HepG2 (cell line): Measurements from ENCODE around the gene TJP3. TPM values are rescaled to one million over a fixed set of nuclear protein-coding genes. Genes with fewer than 3 reads are reported as not detected.

Experiments used
- ATF6 ChIP-seq: sonication (generic); formaldehyde crosslinking; conservative IDR thresholded peaks from 2 replicates; pipeline ENCODE4 v1.4.0; 2020; ENCODE audit warnings: missing genetic modification reagents
- BCL6 ChIP-seq: IDR thresholded peaks from 2 replicates; pipeline ENCODE4 v1.6.1; 2016; ENCODE audit warnings: missing genetic modification reagents, missing compliant biosample characterization
- FOXA3 ChIP-seq: IDR thresholded peaks from 2 replicates; pipeline ENCODE4 v1.6.1; 2016; ENCODE audit warnings: missing genetic modification reagents, missing compliant biosample characterization
- GABPB1 ChIP-seq: IDR thresholded peaks from 2 replicates; pipeline ENCODE4 v1.6.1; 2016; ENCODE audit warnings: mild to moderate bottlenecking, missing genetic modification reagents, moderate library complexity, missing compliant biosample characterization
- HNRNPUL1 ChIP-seq: fragments of 200-400 bp; formaldehyde crosslinking; IDR thresholded peaks from 2 replicates; pipeline ENCODE4 v1.6.1; 2017; ENCODE audit warnings: low read depth, mild to moderate bottlenecking, low read length, moderate library complexity
- PBX3 ChIP-seq: sonication (generic); formaldehyde crosslinking; IDR thresholded peaks from 2 replicates; pipeline ENCODE4 v1.8.1; 2023; ENCODE audit warnings: missing genetic modification reagents, inconsistent platforms, borderline replicate concordance
- PITX1 ChIP-seq: sonication (generic); formaldehyde crosslinking; IDR thresholded peaks from 2 replicates; pipeline ENCODE4 v1.5.1; 2020; ENCODE audit warnings: mild to moderate bottlenecking, missing genetic modification reagents
- RNF2 ChIP-seq: fragments of 450-650 bp; conservative IDR thresholded peaks from 2 replicates; pipeline ENCODE4 v1.6.1; 2016; ENCODE audit warnings: low read depth
- SALL1 ChIP-seq: sonication (generic); formaldehyde crosslinking; IDR thresholded peaks from 2 replicates; pipeline ENCODE4 v1.8.0; 2022; ENCODE audit warnings: mild to moderate bottlenecking, missing genetic modification reagents
- ZNF546 ChIP-seq: sonication (generic); formaldehyde crosslinking; conservative IDR thresholded peaks from 2 replicates; pipeline ENCODE4 v1.8.1; 2023; ENCODE audit warnings: mild to moderate bottlenecking, missing genetic modification reagents
- ZNF574 ChIP-seq: sonication (generic); formaldehyde crosslinking; IDR thresholded peaks from 2 replicates; pipeline ENCODE4 v1.4.0; 2020; ENCODE audit warnings: missing genetic modification reagents
- ZNF615 ChIP-seq: sonication (generic); formaldehyde crosslinking; IDR thresholded peaks from 2 replicates; pipeline ENCODE4 v1.5.0; 2020; ENCODE audit warnings: mild to moderate bottlenecking, missing genetic modification reagents, borderline replicate concordance
- ZNF768 ChIP-seq: sonication (generic); formaldehyde crosslinking; IDR thresholded peaks from 2 replicates; pipeline ENCODE4 v1.4.0; 2020; ENCODE audit warnings: missing genetic modification reagents
- ZNF781 ChIP-seq: sonication (generic); formaldehyde crosslinking; IDR thresholded peaks from 2 replicates; pipeline ENCODE4 v1.5.1; 2020; ENCODE audit warnings: borderline replicate concordance, mild to moderate bottlenecking, missing genetic modification reagents; ENCODE audit errors: not compliant biosample characterization
- polyA plus RNA-seq, 8 experiments: library from polyadenylated mRNA; depleted of rRNA in 3 of 8; stranded (reverse) in 7 of 8; unstranded in 1 of 8; fragments of >200 nt; fragmentation: Illumina TruSeq in 4 of 8; extraction: Trizol in 4 of 8; gene quantifications; 2 replicates each; pipeline versions ENCODE4 v1.2.1 to v1.2.3, GENCODE V29; 2011 to 2016; ENCODE audit warnings: low read depth in 4 of 8, missing spikeins in 1 of 8, mixed read lengths in 1 of 8; ENCODE audit not compliant: insufficient read depth in 1 of 8
- total RNA-seq, 5 experiments: library from RNA; depleted of rRNA; stranded (reverse); fragments of >200 nt; fragmentation: Illumina TruSeq; extraction: Trizol; gene quantifications; 2 replicates each; pipeline ENCODE4 v1.2.3, GENCODE V29; 2016; ENCODE audit warnings: low read depth in 1 of 5
- TF ChIP-seq, protein P1 (sequence below): sonication (generic); formaldehyde crosslinking; IDR thresholded peaks from 2 replicates; pipeline ENCODE4 v1.4.0; 2020; ENCODE audit warnings: missing genetic modification reagents
- TF ChIP-seq, protein P2 (sequence below): sonication (generic); formaldehyde crosslinking; IDR thresholded peaks from 2 replicates; pipeline ENCODE4 v1.4.0; 2020; ENCODE audit warnings: missing genetic modification reagents, borderline replicate concordance
- TF ChIP-seq, protein P3 (sequence below): sonication (generic); formaldehyde crosslinking; IDR thresholded peaks from 2 replicates; pipeline ENCODE4 v1.4.0; 2020; ENCODE audit warnings: missing genetic modification reagents

Gene TJP3
- total and polyA plus RNA-seq, 2 of the 13 experiments (the other 11 are each of a cell fraction or from before 2014, with no cell fraction given), result 2.3 to 21.5 TPM

DNA sequence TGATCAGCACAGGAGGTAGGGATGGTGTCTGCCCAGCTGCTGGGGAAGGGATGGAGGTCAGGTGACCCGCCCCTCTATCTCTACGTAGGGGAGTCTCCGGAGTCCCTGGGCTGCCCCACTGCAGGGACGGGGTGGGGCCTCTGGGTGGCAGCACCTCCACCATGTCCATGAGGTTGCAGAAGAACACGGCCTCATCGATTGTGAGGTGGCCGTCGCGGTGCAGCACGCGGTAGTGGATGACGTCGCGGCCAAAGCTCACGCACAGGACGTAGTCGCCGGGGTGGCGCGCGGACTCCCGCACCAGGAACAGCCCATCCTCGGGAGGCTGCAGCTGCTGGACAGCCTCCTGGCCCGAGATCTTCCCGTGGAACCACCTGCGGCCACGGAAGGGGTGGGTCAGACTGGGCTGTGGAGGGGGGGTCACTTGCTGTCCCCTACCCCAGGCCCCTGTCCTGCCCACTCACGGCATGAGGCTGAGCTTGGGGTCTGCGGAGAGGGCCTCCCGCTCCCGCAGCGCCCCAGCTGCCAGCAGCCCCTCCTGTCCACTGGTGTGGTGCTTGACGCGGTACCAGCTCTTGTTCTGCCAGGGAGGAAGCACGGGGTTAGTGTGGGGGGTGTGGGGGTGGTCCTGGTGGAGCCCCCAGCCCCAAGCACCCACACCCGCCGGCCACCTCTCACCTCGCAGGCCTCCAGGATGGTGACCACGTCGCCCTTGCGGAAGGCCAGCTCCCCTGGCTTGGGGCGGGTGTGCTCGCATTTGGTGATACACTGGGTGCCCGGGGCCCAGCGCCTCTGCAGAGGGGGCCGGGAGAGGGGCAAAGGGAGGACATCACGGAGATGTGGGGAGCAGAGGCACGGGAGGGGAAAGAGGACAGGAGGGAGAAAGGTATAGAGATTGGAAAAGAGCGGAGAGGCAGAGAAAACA lies 75.7 kb downstream of the TJP3 start (continued):
- no peak for TF ChIP-seq ATF6
- 0 out of 2 replicates have a peak, but pooled peaks have one; percentile 53 for TF ChIP-seq ZNF546
- TF ChIP-seq GABPB1 (CRISPR knock-in tag), result peak; percentile 50; the same call in 1 of the 2 replicates
- peak; percentile 75 for TF ChIP-seq SALL1 (CRISPR knock-in tag)
- TF ChIP-seq ZNF615 (CRISPR knock-in tag), result no peak
- TF ChIP-seq, protein P1, sequence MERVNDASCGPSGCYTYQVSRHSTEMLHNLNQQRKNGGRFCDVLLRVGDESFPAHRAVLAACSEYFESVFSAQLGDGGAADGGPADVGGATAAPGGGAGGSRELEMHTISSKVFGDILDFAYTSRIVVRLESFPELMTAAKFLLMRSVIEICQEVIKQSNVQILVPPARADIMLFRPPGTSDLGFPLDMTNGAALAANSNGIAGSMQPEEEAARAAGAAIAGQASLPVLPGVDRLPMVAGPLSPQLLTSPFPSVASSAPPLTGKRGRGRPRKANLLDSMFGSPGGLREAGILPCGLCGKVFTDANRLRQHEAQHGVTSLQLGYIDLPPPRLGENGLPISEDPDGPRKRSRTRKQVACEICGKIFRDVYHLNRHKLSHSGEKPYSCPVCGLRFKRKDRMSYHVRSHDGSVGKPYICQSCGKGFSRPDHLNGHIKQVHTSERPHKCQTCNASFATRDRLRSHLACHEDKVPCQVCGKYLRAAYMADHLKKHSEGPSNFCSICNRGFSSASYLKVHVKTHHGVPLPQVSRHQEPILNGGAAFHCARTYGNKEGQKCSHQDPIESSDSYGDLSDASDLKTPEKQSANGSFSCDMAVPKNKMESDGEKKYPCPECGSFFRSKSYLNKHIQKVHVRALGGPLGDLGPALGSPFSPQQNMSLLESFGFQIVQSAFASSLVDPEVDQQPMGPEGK (CRISPR knock-in tag), result 0 out of 2 replicates have a peak, but pooled peaks have one; percentile 19
- TF ChIP-seq FOXA3 (CRISPR knock-in tag), result no peak
- TF ChIP-seq HNRNPUL1, result no peak
- TF ChIP-seq PITX1 (CRISPR knock-in tag), result peak; percentile 57
- 0 out of 2 replicates have a peak, but pooled peaks have one; percentile 15 for TF ChIP-seq BCL6 (CRISPR knock-in tag)
- peak; percentile 63 for TF ChIP-seq RNF2
- no peak for TF ChIP-seq PBX3 (CRISPR knock-in tag)
- TF ChIP-seq, protein P2, sequence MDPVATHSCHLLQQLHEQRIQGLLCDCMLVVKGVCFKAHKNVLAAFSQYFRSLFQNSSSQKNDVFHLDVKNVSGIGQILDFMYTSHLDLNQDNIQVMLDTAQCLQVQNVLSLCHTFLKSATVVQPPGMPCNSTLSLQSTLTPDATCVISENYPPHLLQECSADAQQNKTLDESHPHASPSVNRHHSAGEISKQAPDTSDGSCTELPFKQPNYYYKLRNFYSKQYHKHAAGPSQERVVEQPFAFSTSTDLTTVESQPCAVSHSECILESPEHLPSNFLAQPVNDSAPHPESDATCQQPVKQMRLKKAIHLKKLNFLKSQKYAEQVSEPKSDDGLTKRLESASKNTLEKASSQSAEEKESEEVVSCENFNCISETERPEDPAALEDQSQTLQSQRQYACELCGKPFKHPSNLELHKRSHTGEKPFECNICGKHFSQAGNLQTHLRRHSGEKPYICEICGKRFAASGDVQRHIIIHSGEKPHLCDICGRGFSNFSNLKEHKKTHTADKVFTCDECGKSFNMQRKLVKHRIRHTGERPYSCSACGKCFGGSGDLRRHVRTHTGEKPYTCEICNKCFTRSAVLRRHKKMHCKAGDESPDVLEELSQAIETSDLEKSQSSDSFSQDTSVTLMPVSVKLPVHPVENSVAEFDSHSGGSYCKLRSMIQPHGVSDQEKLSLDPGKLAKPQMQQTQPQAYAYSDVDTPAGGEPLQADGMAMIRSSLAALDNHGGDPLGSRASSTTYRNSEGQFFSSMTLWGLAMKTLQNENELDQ (CRISPR knock-in tag), result no peak
- TF ChIP-seq ZNF768, result 0 out of 2 replicates have a peak, but pooled peaks have one; percentile 14
- peak; percentile 72 for TF ChIP-seq ZNF574 (CRISPR knock-in tag)
- TF ChIP-seq, protein P3, sequence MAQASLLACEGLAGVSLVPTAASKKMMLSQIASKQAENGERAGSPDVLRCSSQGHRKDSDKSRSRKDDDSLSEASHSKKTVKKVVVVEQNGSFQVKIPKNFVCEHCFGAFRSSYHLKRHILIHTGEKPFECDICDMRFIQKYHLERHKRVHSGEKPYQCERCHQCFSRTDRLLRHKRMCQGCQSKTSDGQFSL (CRISPR knock-in tag), result no peak
- TF ChIP-seq ZNF781 (CRISPR knock-in tag), result peak; percentile 54
